HepG2 (cell line): ENCODE data around the gene XIAP. TPM values are rescaled to one million over a fixed set of nuclear protein-coding genes. Genes with fewer than 3 reads are reported as not detected.
"Not testable (repeated sequence)": the region's sequence is repeated elsewhere in the genome, so short reads cannot be mapped to it uniquely, and the experiment has no call there.

Source experiments
- ATAC-seq: fragments of 200-7000 bp; cut with Tn5 transposase; 3 replicates; pipeline ENCODE4 v1.9.1; 2020; ENCODE audit warnings: mild to moderate bottlenecking, moderate library complexity
- BruUV-seq: library from RNA; stranded (reverse); fragments of 400-500 nt; replicated peaks from 2 replicates; lab custom pipeline; 2021; lab: Mats Ljungman, UMichigan
- CTCF ChIA-PET: fragments of 300-600 bp; formaldehyde crosslinking; extraction: SDS; loops from one replicate; lab custom pipeline; 2021; ENCODE audit warnings: low total read pairs, inconsistent platforms, low intra/inter-chr PET ratio; lab: Yijun Ruan, JAX
- POLR2A ChIA-PET: fragments of 350-600 bp; sonication (Branson Sonifier 250); formaldehyde crosslinking; loops from one replicate; lab custom pipeline; 2020; ENCODE audit warnings: antibody characterized with exemption, inconsistent platforms; lab: Yijun Ruan, JAX
- DNase-seq: peaks from one replicate; pipeline ENCODE4 v3.0.0-alpha.2; 2015; ENCODE audit warnings: low spot score
- FAIRE-seq: peaks from 3 replicates; lab custom pipeline; 2011; peaks lifted over from hg19 to GRCh38; lab: Jason Lieb, UNC
- H2AFZ ChIP-seq: one replicate; pipeline ENCODE4 v1.6.1; 2011; ENCODE audit warnings: low read length, inconsistent platforms
- H3K27ac ChIP-seq: fragments of 300-600 bp; 3 replicates; pipeline ENCODE4 v1.8.0; 2011; ENCODE audit warnings: mixed run types, mild to moderate bottlenecking, mixed read lengths, low read length, inconsistent platforms; ENCODE audit not compliant: insufficient read depth; ENCODE audit errors: extremely low read length
- H3K27me3 ChIP-seq, 2 experiments: fragments of 200-600 bp in 1 of 2; 2 replicates in 1 of 2; 3 replicates in 1 of 2; pipeline versions ENCODE4 v1.6.0 to v1.8.0; 2011; ENCODE audit warnings: low read length in 2 of 2, mild to moderate bottlenecking in 2 of 2, moderate library complexity in 2 of 2, inconsistent platforms in 1 of 2; ENCODE audit not compliant: insufficient read depth in 2 of 2, control insufficient read depth in 1 of 2
- H3K36me3 ChIP-seq, 2 experiments: fragments of 200-600 bp in 1 of 2; replicated peaks in 1 of 2; 2 replicates in 1 of 2; 3 replicates in 1 of 2; pipeline versions ENCODE4 v1.5.1 to v1.8.0; 2011; ENCODE audit warnings: low read length in 2 of 2, inconsistent platforms in 1 of 2; ENCODE audit not compliant: insufficient read depth in 2 of 2, control insufficient read depth in 1 of 2
- H3K4me1 ChIP-seq: 2 replicates; pipeline ENCODE4 v1.5.1; 2012; ENCODE audit warnings: low read length, inconsistent platforms; ENCODE audit not compliant: insufficient read depth
- H3K4me2 ChIP-seq: 2 replicates; pipeline ENCODE4 v1.6.0; 2011; ENCODE audit warnings: low read depth, low read length, inconsistent platforms
- H3K4me3 ChIP-seq, 3 experiments: fragments of 200-600 bp in 1 of 3; sonication (generic), shearing (Covaris generic) in 1 of 3; replicated peaks in 1 of 3; 2 replicates each; pipeline ENCODE4 v1.5.1; 2011 to 2016; ENCODE audit warnings: low read length in 3 of 3, inconsistent platforms in 2 of 3, low read depth in 2 of 3, mild to moderate bottlenecking in 2 of 3, control low read depth in 1 of 3, mixed read lengths in 1 of 3; ENCODE audit not compliant: insufficient read depth in 1 of 3
- H3K79me2 ChIP-seq: one replicate; pipeline ENCODE4 v1.6.1; 2011; ENCODE audit warnings: low read length, inconsistent platforms; ENCODE audit not compliant: insufficient read depth
- H3K9ac ChIP-seq: 2 replicates; pipeline ENCODE4 v1.6.0; 2011; ENCODE audit warnings: mild to moderate bottlenecking, low read depth, low read length, inconsistent platforms; ENCODE audit not compliant: insufficient read depth
- H3K9me3 ChIP-seq: 2 replicates; pipeline ENCODE4 v1.5.1; 2012; ENCODE audit warnings: mild to moderate bottlenecking, low read length
- H4K20me1 ChIP-seq: 2 replicates; pipeline ENCODE4 v1.6.0; 2011; ENCODE audit warnings: inconsistent platforms, mild to moderate bottlenecking, low read length, moderate library complexity; ENCODE audit not compliant: insufficient read depth
- DNMT1 ChIP-seq: sonication (generic); formaldehyde crosslinking; IDR thresholded peaks from 2 replicates; pipeline ENCODE4 v1.5.1; 2020; ENCODE audit warnings: mild to moderate bottlenecking, missing genetic modification reagents
- ZNF253 ChIP-seq: sonication (generic); formaldehyde crosslinking; IDR thresholded peaks from 2 replicates; pipeline ENCODE4 v1.8.0; 2022; ENCODE audit warnings: mild to moderate bottlenecking, missing genetic modification reagents, borderline replicate concordance
- WGBS: methylation state at CpG from one replicate; pipeline ENCODE4 v1.1.6; 2017; ENCODE audit warnings: low lambda C conversion rate; 5-methylcytosine and 5-hydroxymethylcytosine counted together
- in situ Hi-C: cut with HindIII; loops from 2 replicates; pipeline ENCODE4 v1.10.0; 2017; ENCODE audit warnings: low pct_unique_long_range_greater_than_20kb; ENCODE audit not compliant: extremely low pct_ligation_motif_present
- intact Hi-C: fragments of 100-400 bp; cut with micrococcal nuclease; formaldehyde crosslinking; loops from one replicate; pipeline ENCODE4 v1.10.0; 2022; ENCODE audit not compliant: unreplicated experiment
- polyA plus RNA-seq, 8 experiments: library from polyadenylated mRNA; depleted of rRNA in 3 of 8; stranded (reverse) in 7 of 8; unstranded in 1 of 8; fragments of >200 nt; fragmentation: Illumina TruSeq in 4 of 8; extraction: Trizol in 4 of 8; gene quantifications; 2 replicates each; pipeline versions ENCODE4 v1.2.1 to v1.2.3, GENCODE V29; 2011 to 2016; ENCODE audit warnings: low read depth in 4 of 8, missing spikeins in 1 of 8, mixed read lengths in 1 of 8; ENCODE audit not compliant: insufficient read depth in 1 of 8
- total RNA-seq, 5 experiments: library from RNA; depleted of rRNA; stranded (reverse); fragments of >200 nt; fragmentation: Illumina TruSeq; extraction: Trizol; gene quantifications; 2 replicates each; pipeline ENCODE4 v1.2.3, GENCODE V29; 2016; ENCODE audit warnings: low read depth in 1 of 5

XIAP gene
- total and polyA plus RNA-seq, 2 of the 13 experiments (the other 11 are each of a cell fraction or from before 2014, with no cell fraction given) = 12.9 to 29.5 TPM

- ATAC-seq (no peak), DNase-seq (no peak), FAIRE-seq (no peak)
- H3K4me3 ChIP-seq = no peak overlapping the region
- no peaks in the 10 kb centered on the region for H3K4me1 ChIP-seq
- TF ChIP-seq ZNF253 (CRISPR knock-in tag) (no peak), DNMT1 (CRISPR knock-in tag) (no peak)
- intact Hi-C loops (no loop called here), in situ Hi-C loops (no loop called here)
- CTCF ChIA-PET = no interaction called here
- no peaks in the 10 kb centered on the region for H3K27me3 ChIP-seq
- no peaks in the 10 kb centered on the region for H4K20me1 ChIP-seq
- no peak overlapping the region for H3K9ac ChIP-seq
- H3K79me2 ChIP-seq = no peaks in the 10 kb centered on the region
- H3K4me2 ChIP-seq = no peak overlapping the region
- POLR2A ChIA-PET = no interaction called here
- H3K36me3 ChIP-seq = peaks cover 4 to 13% of the 10 kb centered on the region in 2 experiments; a peak in 2 of 5 replicates
- BruUV-seq = no TSS peak
- WGBS = 96% methylated on average over 3 of the region's 3 CpGs
- H3K27ac ChIP-seq = no peak overlapping the region
- no peak overlapping the region for H2AFZ ChIP-seq
- H3K9me3 ChIP-seq = no peaks in the 10 kb centered on the region
These were observed 39.8 kb downstream of the XIAP start for GRCh38 chrX:123899701-123900100.

- BruUV-seq, H4K20me1 ChIP-seq, POLR2A ChIA-PET, H3K9ac ChIP-seq, intact Hi-C loops, ATAC-seq, H3K4me1 ChIP-seq, H3K79me2 ChIP-seq, H2AFZ ChIP-seq, H3K27me3 ChIP-seq, H3K27ac ChIP-seq, FAIRE-seq, H3K4me3 ChIP-seq, H3K9me3 ChIP-seq, DNase-seq, CTCF ChIA-PET, in situ Hi-C loops, H3K4me2 ChIP-seq: not testable (repeated sequence)
- H3K36me3 ChIP-seq = peaks cover 2 to 18% of the 10 kb centered on the region in 2 experiments; a peak in 4 of 5 replicates
- WGBS = 99% methylated on average over 6 of the region's 7 CpGs
These were observed 43.4 kb downstream of the XIAP start for GRCh38 chrX:123903261-123903660.
